Spleen (tissue), 7 donors: Measurements from ENCODE around the gene CCSAP.

Experiments
- POLR2A ChIP-seq, 3 donors: fragments of 450-650 bp; IDR thresholded peaks; one replicate each; pipeline ENCODE4 v1.5.1; 2017; ENCODE audit warnings: antibody characterized with exemption in 3 of 3, mild to moderate bottlenecking in 1 of 3
- POLR2AphosphoS5 ChIP-seq, 3 donors: sonication (generic); formaldehyde crosslinking; IDR thresholded peaks; one replicate each; pipeline ENCODE4 v1.5.1; 2017; ENCODE audit warnings: antibody characterized with exemption in 3 of 3
- TF ChIP-seq, protein P1 (sequence below), 11 experiments: fragments of 200-600 bp in 7 of 11; fragments of 450-650 bp in 4 of 11; sonication (generic) in 4 of 11; IDR thresholded peaks in 8 of 11; conservative IDR thresholded peaks in 3 of 11; 1 replicate in 7 of 11; 2 replicates in 4 of 11; pipeline versions ENCODE4 v1.4.0 to v1.8.0; 2016 to 2021; ENCODE audit warnings: antibody characterized with exemption in 11 of 11, inconsistent platforms in 4 of 11, mild to moderate bottlenecking in 1 of 11
- donor health status: DM: no; HTN: no; CAD: no; lungs with moderate emphysema.
- donor health status: DM: no; HTN: no; CAD: no.
- donor health status: DM: no; HTN: no; CAD: no.

DNA sequence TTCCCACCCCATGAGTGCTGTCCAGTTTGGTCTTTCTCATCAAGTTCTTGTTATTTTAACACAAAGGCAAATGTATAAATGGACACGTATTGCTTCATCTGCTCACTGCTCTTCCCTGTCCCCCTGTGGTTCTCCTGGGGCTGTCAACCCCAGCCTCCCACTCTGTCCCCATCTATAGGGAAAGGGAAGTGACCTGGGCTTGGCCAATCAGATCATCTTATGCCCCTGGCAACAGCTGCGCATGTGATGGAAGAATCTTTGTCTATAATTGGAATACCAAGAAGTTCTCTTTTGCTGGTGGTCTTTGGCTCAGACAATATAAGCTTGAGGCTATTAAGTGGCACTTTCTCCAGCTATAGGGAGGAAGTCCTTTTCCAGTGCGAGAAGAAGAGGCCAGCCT lies 4.7 kb upstream of the CCSAP start:
- TF ChIP-seq, protein P1, sequence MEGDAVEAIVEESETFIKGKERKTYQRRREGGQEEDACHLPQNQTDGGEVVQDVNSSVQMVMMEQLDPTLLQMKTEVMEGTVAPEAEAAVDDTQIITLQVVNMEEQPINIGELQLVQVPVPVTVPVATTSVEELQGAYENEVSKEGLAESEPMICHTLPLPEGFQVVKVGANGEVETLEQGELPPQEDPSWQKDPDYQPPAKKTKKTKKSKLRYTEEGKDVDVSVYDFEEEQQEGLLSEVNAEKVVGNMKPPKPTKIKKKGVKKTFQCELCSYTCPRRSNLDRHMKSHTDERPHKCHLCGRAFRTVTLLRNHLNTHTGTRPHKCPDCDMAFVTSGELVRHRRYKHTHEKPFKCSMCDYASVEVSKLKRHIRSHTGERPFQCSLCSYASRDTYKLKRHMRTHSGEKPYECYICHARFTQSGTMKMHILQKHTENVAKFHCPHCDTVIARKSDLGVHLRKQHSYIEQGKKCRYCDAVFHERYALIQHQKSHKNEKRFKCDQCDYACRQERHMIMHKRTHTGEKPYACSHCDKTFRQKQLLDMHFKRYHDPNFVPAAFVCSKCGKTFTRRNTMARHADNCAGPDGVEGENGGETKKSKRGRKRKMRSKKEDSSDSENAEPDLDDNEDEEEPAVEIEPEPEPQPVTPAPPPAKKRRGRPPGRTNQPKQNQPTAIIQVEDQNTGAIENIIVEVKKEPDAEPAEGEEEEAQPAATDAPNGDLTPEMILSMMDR (IDR thresholded peaks at IDR 0.05 in 8 of 11, conservative IDR thresholded peaks at IDR 0.05 in 3 of 11) = no peak
- TF ChIP-seq POLR2A (IDR thresholded peaks at IDR 0.05) (no peak), POLR2AphosphoS5 (IDR thresholded peaks at IDR 0.05) (no peak)
